ENCODE data around the gene PAX2.

PAX2 gene

GRCh38 chr10:100831742-100832141 is 86.4 kb downstream of the PAX2 start:
- H3K4me2 ChIP-seq (ENCODE audit: low read depth, low read length): no peak overlapping the region
- peaks cover 79% of the 10 kb centered on the region for H3K27me3 ChIP-seq (replicated peaks; ENCODE audit: insufficient read depth, low read length)
- TF ChIP-seq EZH2 (optimal IDR thresholded peaks at IDR 0.05; ENCODE audit: low read depth, low read length): no peak
- TF ChIP-seq EZH2phosphoT487 (IDR thresholded peaks at IDR 0.05; ENCODE audit: low read length): no peak
- TF ChIP-seq CTCF (IDR thresholded peaks at IDR 0.05; ENCODE audit: low read length): no peak
- no peak overlapping the region for H3K27ac ChIP-seq (ENCODE audit: low read length)
- no peaks in the 10 kb centered on the region for H3K9me2 ChIP-seq (replicated peaks; ENCODE audit: insufficient read depth, low read length)
- no peak overlapping the region for H2AFZ ChIP-seq (ENCODE audit: low read length)
- H3K36me3 ChIP-seq (replicated peaks; ENCODE audit: insufficient read depth, low read length): no peaks in the 10 kb centered on the region
- H4K20me1 ChIP-seq (ENCODE audit: insufficient read depth, low read length): no peaks in the 10 kb centered on the region
- no peak overlapping the region for H3K4me3 ChIP-seq (ENCODE audit: low read length)
- no peak for DNase-seq
- H3K79me2 ChIP-seq (ENCODE audit: low read length): no peaks in the 10 kb centered on the region
- no peaks in the 10 kb centered on the region for H3F3A ChIP-seq (ENCODE audit: insufficient read depth, low read length)
- H3K9me3 ChIP-seq (replicated peaks; ENCODE audit: insufficient read depth, low read length): no peaks in the 10 kb centered on the region
- H3K4me1 ChIP-seq (ENCODE audit: low read length): 0 out of 2 replicates have a peak, but pooled peaks cover 8% of the 10 kb centered on the region
- H3K9ac ChIP-seq (ENCODE audit: low read length): no peak overlapping the region

GRCh38 chr10:100835810-100836209 is 90.4 kb downstream of the PAX2 start:
- Histone ChIP-seq H2AFZ (ENCODE audit: low read length) (no peak overlapping the region), H3K4me1 (ENCODE audit: low read length) (no peaks in the 10 kb centered on the region), H4K20me1 (ENCODE audit: insufficient read depth, low read length) (no peaks in the 10 kb centered on the region), H3K27me3 (replicated peaks; ENCODE audit: insufficient read depth, low read length) (peaks cover 50% of the 10 kb centered on the region), H3K4me3 (ENCODE audit: low read length) (no peak overlapping the region), H3K4me2 (ENCODE audit: low read depth, low read length) (no peak overlapping the region), H3K36me3 (replicated peaks; ENCODE audit: insufficient read depth, low read length) (no peaks in the 10 kb centered on the region), H3K27ac (ENCODE audit: low read length) (no peak overlapping the region), H3K9me3 (replicated peaks; ENCODE audit: insufficient read depth, low read length) (no peaks in the 10 kb centered on the region), H3K79me2 (ENCODE audit: low read length) (no peaks in the 10 kb centered on the region), H3F3A (ENCODE audit: insufficient read depth, low read length) (no peaks in the 10 kb centered on the region), H3K9me2 (replicated peaks; ENCODE audit: insufficient read depth, low read length) (no peaks in the 10 kb centered on the region), H3K9ac (ENCODE audit: low read length) (no peak overlapping the region)
- TF ChIP-seq CTCF (IDR thresholded peaks at IDR 0.05; ENCODE audit: low read length) (no peak), EZH2 (optimal IDR thresholded peaks at IDR 0.05; ENCODE audit: low read depth, low read length) (no peak), EZH2phosphoT487 (IDR thresholded peaks at IDR 0.05; ENCODE audit: low read length) (no peak)
- no peak for DNase-seq

DNA sequence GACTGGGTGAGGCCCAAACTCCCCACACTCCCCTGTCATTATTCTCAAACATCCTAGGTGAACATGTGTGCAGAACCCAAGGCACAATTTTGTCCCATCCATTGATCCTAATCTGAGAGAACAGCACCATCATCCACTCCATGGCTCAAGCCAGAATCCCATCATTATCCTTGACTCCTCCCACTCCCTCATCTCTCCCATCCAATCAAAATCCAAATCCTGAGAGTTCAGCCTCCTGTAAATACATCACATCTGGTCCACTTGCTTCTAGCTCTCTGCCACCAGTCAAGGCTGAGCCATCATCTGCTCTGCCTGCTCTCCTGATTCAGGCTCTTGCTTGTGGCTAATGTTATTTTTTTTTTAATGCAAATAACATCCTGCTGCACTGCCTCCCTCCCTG is 91.5 kb downstream of the PAX2 start:
- Histone ChIP-seq H3K9me2 (replicated peaks; ENCODE audit: insufficient read depth, low read length) (no peaks in the 10 kb centered on the region), H4K20me1 (ENCODE audit: insufficient read depth, low read length) (no peaks in the 10 kb centered on the region), H3K9ac (ENCODE audit: low read length) (no peak overlapping the region), H3K27me3 (replicated peaks; ENCODE audit: insufficient read depth, low read length) (peaks cover 46% of the 10 kb centered on the region), H3K4me1 (ENCODE audit: low read length) (no peaks in the 10 kb centered on the region), H3K36me3 (replicated peaks; ENCODE audit: insufficient read depth, low read length) (no peaks in the 10 kb centered on the region), H3K79me2 (ENCODE audit: low read length) (no peaks in the 10 kb centered on the region), H3K4me2 (ENCODE audit: low read depth, low read length) (no peak overlapping the region), H3F3A (ENCODE audit: insufficient read depth, low read length) (no peaks in the 10 kb centered on the region), H2AFZ (ENCODE audit: low read length) (no peak overlapping the region), H3K9me3 (replicated peaks; ENCODE audit: insufficient read depth, low read length) (no peaks in the 10 kb centered on the region), H3K4me3 (ENCODE audit: low read length) (no peak overlapping the region), H3K27ac (ENCODE audit: low read length) (no peak overlapping the region)
- TF ChIP-seq CTCF (IDR thresholded peaks at IDR 0.05; ENCODE audit: low read length) (no peak), EZH2phosphoT487 (IDR thresholded peaks at IDR 0.05; ENCODE audit: low read length) (no peak), EZH2 (optimal IDR thresholded peaks at IDR 0.05; ENCODE audit: low read depth, low read length) (no peak)
- no peak for DNase-seq
